Activated CD8-positive, alpha-beta memory T cell treated with anti-CD3 and anti-CD28 coated beads, Interleukin-2, amount 50 U/mL, for 1 hour (primary cell): Measurements from ENCODE around the gene ZFYVE21.

Experiments used
- DNase-seq: peaks from one replicate; pipeline ENCODE4 v3.0.0-alpha.2; 2020; ENCODE audit errors: extremely low read depth

Gene ZFYVE21

GRCh38 chr14:103692159-103692558 lies 23.5 kb upstream of the ZFYVE21 start:
- no peak for DNase-seq

DNA sequence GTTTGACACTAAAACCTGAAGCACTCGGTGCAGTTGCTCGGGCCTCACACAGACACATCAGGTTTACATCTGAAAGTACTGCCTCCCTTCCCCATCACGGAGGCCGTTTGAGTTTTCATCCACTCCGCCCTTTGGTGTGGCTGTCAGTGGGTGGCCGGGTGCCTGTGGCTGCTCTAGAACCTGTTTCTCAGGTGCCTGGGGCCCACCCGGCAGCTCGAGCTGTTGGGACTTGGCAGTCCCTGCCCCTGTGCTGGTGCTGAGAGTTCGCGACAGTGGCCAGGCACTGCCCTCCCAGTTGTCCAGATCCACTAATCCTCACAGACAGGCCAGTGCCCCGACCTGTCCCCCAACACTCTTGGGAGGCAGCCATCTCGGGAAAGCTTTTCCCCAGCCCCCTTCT lies 22.7 kb upstream of the ZFYVE21 start:
- no peak for DNase-seq

DNA sequence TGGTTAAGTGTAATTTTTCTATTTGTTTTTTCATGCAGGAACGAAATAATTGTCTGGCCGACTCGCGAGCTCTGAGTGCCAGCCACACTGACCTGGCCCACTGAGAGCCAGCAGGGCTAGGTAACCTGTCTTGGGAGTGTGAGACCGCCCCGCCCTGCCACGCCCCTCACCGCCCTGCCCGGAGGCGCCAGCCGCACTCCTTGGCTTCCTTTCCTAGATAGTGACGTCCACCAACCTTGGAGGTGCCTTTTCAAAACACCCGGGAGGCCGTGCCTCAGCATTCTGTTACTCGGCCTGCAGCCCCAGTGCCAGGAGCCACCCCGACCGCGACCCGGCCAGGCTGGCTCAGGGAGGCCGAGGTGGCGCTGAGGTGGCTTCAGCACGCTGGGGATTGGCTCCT lies 22.1 kb upstream of the ZFYVE21 start:
- no peak for DNase-seq

- no peak for DNase-seq
These were observed 21.0 kb upstream of the ZFYVE21 start for GRCh38 chr14:103694572-103695026.

- no peak for DNase-seq
These were observed 20.1 kb upstream of the ZFYVE21 start for GRCh38 chr14:103695296-103696069.

- DNase-seq, result no peak
These were observed 19.6 kb upstream of the ZFYVE21 start for GRCh38 chr14:103696070-103696402.

DNA sequence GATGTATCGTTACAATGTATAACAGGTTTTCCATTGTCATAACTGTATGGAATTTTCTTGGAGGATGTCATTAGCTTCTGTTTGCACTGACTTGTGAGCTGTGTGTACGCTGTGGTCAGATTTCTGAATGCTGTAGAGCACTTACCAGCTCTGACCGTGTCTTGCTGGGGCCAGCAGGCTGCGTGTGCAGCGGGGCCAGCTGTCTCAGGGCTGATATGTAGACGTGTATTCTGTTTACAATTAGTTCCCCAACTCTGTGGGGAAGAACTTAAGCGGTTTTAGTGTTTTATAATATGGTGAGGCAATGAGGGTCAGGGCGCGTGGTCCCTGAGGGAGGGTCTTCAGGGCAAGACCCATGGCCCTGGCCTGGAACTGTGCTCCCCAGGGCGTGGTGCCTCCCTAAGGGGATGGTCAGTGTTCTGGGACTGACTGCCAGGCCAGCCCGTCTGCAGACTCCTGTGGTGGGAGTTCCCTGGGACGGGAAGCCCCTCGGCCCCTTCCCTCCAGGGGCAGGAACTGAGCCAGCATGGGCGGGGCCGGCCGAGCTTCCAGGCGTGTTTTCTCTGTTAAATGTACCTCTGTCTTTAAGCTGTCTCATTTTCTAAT lies 19.0 kb upstream of the ZFYVE21 start:
- no peak for DNase-seq

DNA sequence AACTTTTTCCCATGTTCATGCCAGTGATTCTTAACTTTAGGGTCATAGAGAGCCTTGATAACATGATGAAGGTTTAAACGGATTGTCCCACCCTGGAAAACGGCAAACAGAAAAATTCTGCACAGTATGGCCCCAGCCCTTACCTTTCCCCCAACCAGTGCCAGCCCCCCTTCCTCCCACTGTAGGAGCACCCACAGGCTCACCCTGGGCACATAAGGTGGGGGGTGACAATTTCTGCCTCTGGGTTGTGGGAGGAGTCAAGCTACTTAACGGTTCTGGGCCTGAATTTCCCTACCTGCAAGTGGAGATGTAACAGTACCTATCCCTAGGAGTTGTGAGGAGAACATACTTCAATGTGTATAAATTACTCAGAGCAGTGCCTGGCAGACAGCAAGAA lies 18.4 kb upstream of the ZFYVE21 start:
- no peak for DNase-seq

DNA sequence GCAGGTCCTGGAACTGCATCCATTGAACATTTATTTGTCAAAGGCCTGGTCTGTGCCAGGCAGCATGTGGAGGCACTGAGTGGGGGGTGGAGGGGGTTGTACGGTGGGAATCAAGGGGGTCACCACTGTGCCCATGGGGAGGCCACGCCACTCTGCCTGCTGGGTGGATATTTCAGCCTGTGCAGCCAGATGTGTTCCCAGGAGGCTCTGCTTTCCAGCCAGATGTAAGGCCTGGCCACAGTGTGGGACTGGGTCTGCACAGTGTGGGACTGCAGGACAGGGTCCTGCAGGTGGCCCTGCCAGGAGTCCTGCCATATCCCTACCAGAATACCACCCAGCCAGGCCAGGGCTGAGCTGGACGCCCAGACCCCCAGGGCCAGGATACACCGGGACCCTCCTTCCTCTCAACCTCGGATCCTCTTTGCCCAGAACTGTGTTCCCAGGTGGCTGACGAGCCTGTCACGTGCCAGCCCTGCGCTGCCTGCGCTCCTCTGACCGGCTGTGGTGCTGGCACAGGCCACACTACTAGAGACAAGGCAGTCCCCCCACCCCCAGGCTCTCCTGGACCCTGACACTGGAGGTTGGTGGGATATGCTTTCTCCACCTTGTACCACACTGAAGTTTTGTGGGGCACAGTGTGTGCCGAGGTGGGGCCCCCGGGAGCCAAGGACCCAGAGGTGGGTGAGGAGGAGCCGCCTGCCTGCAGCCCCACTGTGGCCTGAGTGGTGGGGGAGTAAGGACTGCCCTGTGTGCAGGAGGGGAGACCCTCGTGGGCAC lies 17.8 kb upstream of the ZFYVE21 start:
- no peak for DNase-seq

- DNase-seq, result no peak
These were observed 17.0 kb upstream of the ZFYVE21 start for GRCh38 chr14:103698380-103699260.

DNA sequence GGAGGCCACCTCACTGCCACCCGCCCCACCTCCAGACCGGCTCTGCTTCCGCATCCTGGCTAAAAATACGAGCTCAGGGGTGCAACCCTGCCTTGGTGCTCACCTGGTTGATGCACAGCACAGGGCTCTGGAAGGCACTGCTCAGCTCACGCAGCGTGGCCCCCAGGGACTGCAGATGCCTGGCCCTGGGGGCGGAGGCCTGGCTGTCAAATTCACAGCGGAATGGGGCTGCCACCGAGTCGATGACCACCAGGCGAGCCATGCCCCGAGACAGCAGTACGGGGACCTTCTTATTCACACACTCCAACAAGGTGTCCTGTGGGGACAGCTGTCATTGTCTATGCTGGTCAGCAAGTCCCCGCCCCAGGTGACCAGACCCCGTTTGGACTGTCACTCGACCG lies 16.3 kb upstream of the ZFYVE21 start:
- DNase-seq, result no peak

GRCh38 chr14:103699901-103700752 lies 15.5 kb upstream of the ZFYVE21 start:
- no peak for DNase-seq

DNA sequence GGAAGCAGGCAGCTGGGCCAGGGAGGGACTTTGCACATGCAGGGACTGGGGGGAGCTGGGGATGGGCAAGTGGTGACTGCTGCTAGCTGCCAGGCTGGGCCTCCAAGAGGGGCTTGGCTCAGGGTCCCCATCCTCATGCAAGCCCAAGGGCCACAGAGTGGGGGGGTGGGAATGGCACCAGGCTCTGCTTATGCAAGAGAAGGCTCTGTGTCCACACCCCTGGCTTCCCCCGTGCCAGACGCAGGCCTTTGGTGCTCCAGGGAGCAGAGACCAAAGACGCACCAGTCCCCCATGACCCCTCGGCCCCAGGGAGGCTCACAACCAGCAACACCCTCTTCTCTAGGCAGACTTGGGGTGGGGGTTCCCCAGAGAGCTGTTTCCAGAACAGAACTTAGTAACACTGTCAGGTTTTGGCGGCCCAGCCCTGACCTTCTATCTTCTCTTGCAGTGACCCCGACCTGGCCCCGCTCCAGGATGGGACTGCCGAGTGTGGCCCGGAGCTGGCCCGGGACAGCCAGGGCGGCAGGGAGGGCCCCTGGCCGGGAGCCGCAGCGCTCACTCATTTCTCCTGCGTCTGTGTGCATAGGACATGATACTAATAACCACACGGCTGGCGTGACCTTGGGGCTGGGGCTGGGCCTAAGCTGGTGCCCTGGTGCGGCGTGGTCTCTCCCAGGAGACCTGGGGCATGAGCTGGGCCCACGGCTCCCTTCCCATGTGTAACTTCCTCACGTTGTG lies 14.7 kb upstream of the ZFYVE21 start:
- DNase-seq, result no peak

DNA sequence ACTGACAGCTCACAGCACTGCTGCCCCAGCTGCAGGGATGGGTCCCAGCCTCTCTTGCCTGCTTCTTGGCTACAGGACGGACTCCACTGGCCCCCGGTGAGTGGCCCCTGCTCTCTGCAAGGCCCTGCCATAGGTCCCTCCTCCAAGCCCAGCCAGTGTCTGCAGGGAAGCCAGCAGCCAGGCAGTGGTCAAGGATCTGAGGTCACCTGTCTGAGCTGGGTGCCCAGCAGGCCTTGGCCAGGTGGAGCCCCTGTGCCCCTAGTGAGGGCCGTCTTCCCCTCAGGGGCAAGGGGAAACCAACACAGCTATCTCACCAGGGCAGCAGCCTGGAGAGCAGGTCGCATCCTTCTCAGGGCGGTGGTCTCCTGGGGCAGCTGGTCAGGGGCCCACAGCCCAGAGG lies 13.5 kb upstream of the ZFYVE21 start:
- DNase-seq, result no peak

GRCh38 chr14:103702497-103703432 lies 12.8 kb upstream of the ZFYVE21 start:
- DNase-seq, result no peak

DNA sequence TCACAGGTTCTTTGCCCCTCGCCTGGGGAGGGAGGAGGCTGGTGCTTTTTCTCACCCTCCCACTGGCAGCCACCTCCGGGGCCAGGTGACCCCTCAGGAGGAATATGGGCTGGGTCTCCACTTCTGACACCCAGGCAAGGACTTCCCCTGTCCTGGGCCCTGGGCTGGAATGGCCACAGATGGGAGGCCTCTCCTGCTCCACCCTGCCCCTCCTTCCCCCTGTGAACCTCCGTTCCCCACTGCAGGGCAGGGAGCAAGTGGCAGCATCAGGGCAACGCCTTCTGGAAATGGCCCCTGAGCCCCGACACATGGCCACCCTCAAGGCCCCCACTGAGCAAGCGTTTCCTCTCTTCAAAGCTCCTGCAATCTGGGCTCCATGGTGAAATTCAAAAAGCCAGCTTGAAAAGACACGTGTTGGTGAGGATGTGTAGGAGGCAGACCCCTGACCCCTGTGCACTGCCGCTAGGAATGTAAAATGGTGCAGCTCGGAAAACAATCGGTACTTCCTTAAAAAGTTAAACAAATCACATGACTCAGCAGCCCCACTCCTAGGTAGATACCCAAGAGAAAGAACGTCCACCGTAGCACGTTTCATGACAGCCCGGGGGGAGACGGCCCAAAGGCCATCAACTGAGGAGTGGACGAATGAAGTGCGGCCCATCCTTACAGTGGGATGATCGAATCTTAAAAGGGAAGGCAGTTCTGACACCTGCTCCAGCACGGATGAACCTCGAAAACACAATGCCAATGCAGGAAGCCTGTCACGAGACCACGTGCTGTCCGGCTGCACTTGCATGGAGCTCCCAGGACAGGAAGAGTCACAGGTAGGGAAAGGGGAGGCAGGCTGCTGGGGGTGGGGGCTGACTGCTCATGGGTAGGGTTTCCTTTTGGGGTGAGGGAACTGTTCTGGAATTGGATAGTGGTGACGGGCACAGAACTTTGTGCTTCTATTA lies 11.9 kb upstream of the ZFYVE21 start:
- DNase-seq, result no peak

GRCh38 chr14:103704708-103705107 lies 10.9 kb upstream of the ZFYVE21 start:
- DNase-seq, result no peak

GRCh38 chr14:103705118-103705503 lies 10.5 kb upstream of the ZFYVE21 start:
- DNase-seq, result no peak
